SIG-M5 treated with dmso at 0.1 percent for 504 hours (cell line): Measurements from ENCODE around the gene SLC19A3.
"Not testable (repeated sequence)": the region's sequence is repeated elsewhere in the genome, so short reads cannot be mapped to it uniquely, and the experiment has no call there.

Source experiments
- DNase-seq: peaks from one replicate; lab custom pipeline; 2025; ENCODE audit not compliant: unreplicated experiment; lab: John Stamatoyannopoulos, UW

The SLC19A3 gene

GRCh38 chr2:227717687-227718567 lies at the start of gene SLC19A3:
TSS of gene SLC19A3 (minus strand) at chr2:227718028. CDS start at chr2:227702318, 15,710 bp downstream.
- no peak for DNase-seq

DNA sequence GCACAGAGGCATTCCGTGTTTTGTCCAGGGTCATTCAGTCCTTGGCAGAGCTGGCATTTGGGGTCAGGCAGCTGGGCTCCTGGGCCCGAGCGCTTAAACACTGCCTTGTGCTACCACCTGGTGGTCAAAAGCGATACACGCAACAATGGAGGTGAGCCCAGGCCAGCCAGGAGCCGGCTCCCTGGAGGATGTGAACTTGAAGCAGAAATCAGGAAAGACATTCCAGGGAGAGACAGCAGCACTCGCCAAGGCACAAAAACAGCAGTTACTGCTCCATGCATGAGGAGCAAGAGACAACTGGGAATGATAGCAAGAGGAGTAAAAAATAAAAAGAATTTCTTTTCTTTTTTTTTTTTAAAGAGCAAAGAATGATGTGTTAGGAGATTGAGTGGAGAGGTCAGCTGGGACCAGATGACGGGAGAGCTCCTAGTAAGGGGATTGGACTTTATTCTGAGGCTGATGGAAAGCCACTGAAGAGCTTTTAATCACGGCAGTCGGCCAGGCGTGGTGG lies 48.6 kb upstream of the SLC19A3 start:
- peak; percentile 54 for DNase-seq

DNA sequence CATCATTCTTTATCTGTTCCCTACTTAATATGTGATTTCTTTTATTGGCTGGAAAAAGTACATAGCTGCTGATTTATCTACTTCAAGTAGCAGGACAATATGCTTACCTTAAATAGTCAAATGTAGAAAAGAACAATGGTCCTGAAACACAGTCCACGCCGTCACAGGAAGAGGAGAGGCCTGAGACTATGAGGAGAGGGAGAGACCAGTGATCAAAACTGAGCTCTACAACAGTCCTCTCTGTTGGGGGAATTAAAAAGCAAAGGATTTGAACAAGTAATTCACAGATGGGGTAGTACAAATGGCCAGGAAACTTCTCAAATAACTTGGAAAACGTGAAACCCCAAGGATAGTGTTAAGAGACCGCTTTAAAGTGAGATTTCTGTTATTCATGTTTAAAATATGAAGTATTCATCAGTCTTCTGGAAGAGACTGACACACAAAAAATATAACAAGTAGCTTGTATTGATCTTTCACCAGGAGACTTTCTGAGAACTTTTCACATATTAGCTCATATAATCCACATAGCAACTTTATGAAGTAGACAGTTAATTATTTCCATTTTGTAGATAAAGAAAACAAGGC lies 48.1 kb upstream of the SLC19A3 start:
- DNase-seq, result no peak

DNA sequence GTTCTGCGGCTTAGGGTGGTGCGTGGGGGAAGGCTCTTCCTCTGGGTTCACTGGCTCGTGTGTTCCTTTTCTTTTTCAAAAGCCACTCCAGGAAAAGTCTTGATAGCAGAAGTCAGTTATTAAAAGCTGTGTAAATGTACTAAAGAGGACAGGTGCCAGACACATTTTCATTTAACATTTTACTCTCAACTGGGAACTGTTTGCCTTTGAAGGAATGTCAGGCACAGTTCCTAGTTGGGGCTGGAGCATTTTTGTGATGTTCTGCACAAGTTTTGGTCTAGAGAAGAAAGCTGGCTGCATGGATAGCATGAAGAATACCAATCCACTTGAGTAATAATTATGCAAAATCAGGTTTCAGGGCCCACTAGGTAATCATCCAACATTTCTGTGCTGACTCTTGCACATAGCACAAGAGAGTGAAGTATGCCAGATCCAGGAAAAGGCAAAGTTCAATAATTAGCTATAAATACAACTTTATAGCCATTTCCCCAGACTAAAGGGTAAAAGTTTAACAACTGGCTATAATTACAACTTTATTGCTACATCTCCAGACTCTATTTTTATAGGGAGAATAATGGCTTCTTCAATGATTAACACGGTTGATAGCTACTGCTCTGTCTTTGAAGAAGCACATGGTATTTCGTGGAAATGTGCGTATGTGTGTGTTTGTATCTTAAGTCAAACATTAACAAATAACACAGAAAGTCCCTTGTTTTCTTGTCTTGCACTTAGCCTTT lies 44.1 kb upstream of the SLC19A3 start:
- DNase-seq, result no peak

- DNase-seq, result no peak
These were observed 41.7 kb upstream of the SLC19A3 start for GRCh38 chr2:227759411-227760118.

GRCh38 chr2:227756261-227756660 lies 38.4 kb upstream of the SLC19A3 start:
- not testable (repeated sequence) for DNase-seq

DNA sequence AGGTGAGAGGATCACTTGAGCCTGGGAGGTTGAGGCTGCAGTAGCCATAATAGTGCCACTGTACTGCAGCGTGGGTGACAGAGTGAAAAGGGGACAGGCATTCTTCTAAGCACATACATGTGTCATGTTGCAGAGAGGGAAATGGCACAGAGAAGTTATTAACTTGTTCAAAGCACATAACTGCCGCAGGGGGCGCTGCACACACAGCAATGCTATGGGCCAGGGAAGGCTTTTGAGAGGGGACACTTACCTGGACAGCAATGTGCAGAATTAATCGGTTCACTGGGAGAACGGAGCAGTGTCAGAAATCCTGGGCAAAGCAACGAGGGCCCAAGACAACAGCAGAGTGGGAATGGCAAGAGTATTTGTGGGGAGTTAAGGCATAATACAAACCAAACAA lies 30.3 kb upstream of the SLC19A3 start:
- no peak for DNase-seq

GRCh38 chr2:227745594-227745993 lies 27.8 kb upstream of the SLC19A3 start, which contains the start of gene SCYGR8:
TSS of gene SCYGR8 (plus strand) at chr2:227745894. CDS start at chr2:227745894, 0 bp downstream.
- no peak for DNase-seq

DNA sequence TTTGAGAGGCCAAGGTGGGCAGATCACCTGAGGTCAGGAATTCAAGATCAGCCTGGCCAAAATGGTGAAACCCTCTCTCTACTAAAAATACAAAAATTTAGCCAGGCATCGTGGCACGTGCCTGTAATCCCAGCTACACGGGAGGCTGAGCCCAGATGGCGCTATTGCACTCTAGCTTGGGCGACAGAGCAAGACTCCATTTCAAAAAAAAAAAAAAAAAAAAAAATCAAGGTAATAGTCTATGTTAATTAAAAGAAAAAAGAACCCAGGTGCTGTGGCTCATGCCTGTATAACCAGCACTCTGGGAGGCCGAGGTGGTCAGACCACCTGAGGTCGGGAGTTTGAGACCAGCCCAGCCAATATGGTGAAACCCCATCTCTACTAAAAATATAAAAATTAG lies 22.9 kb upstream of the SLC19A3 start:
- DNase-seq, result not testable (repeated sequence)

GRCh38 chr2:227739351-227739750 lies 21.5 kb upstream of the SLC19A3 start:
- no peak for DNase-seq

- DNase-seq, result no peak
These were observed 10.2 kb upstream of the SLC19A3 start, which contains the start of gene SCYGR7 for GRCh38 chr2:227728035-227728434. TSS of gene SCYGR7 (plus strand) at chr2:227728335. CDS start at chr2:227728335, 0 bp downstream.

GRCh38 chr2:227724394-227725039 lies 6.7 kb upstream of the SLC19A3 start, which contains the start of gene SCYGR6:
TSS of gene SCYGR6 (minus strand) at chr2:227724757. CDS start at chr2:227724757, 0 bp downstream.
- no peak for DNase-seq

DNA sequence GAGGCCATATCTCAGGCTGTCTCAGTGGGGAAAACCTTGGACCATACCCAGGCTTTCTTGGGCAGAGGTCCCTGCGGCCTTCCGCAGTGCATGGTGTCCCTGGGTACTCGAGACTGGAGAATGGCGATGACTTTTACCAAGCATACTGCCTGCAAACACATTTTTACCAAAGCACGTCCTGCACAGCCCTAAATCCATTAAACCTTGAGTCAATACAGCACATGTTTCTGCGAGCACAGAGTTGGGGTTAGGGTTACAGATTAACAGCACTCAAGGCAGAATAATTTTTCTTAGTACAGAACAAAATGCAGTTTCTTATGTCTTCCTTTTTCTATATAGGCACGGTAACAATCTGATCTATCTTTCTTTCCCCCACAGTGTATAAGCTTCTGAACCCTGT lies 5.0 kb upstream of the SLC19A3 start:
- not testable (repeated sequence) for DNase-seq

DNA sequence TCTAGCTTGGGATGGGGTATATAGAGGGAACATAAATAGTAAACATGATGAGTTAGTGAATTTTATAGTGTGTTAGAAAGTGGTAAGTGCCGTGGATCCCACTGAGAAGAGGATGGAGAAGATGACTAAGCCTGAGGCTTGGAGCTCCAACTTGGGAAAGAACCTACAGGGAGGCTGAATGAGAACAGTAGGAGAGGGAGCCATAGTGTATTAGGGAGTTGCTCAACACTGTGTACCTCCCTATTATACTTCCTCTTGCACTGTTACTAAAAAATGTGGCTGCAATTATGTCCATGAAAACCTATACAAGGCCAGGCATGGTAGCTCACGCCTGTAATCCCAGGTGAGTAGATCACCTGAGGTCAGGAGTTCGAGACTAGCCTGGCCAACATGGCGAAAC lies 2.9 kb upstream of the SLC19A3 start:
- no peak for DNase-seq

DNA sequence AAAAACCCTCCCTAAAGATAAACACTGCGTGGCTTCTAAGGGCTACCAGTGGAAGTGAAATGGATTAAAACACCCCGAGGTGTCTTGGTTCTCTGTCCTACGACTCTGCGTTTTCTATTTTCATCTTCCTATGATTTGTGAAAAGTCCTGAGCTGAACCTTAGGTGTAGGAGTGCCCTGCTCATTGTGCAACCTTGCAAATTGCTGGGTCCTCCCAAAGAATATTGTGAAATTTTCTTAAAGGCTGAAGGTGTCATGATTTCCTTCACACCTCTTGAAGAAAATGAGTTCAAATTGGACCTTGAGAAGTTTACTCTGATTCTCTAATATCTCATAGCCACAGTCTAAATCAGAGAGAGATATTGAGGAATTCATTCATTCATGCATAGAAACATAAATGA lies 1.8 kb upstream of the SLC19A3 start:
- no peak for DNase-seq

DNA sequence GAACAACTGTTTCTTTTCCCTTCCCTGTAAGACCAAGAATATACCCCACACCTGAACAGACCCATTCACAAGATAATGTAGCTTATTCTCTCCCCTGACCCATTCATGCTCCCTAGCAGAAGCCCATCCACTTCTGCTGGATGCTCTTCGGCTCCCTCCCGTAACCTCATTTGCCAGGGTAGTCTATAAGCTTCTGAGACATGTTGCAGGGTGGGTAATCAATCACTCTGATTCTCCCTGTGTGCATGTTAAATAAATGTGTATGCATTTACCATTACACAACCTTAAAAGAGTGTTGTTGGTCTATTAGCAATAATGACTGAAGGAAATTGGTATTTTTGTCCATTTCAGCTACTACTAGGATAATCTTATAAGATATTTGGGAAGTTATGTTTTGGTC lies 1.3 kb downstream of the SLC19A3 start:
- DNase-seq, result no peak

GRCh38 chr2:227713291-227713690 lies 4.5 kb downstream of the SLC19A3 start:
- no peak for DNase-seq

DNA sequence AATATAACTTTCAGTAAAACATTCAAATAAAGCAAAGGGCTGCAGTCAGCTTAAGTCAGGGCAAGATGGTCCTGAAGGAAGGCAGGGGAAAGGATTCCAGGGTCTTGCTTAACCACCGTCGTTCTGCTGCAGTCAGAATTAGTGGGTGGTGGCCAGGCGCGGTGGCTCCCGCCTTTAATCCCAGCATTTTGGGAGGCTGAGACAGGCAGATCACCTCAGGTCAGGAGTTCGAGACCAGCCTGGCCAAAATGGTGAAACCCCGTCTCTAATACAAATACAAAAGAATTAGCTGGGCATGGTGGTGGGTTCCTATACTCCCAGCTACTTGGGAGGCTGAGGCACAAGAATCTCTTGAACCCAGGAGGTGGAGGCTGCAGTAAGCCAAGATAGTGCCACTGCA lies 6.8 kb downstream of the SLC19A3 start:
- DNase-seq, result no peak

GRCh38 chr2:227707390-227707789 lies 10.4 kb downstream of the SLC19A3 start:
- DNase-seq, result no peak

DNA sequence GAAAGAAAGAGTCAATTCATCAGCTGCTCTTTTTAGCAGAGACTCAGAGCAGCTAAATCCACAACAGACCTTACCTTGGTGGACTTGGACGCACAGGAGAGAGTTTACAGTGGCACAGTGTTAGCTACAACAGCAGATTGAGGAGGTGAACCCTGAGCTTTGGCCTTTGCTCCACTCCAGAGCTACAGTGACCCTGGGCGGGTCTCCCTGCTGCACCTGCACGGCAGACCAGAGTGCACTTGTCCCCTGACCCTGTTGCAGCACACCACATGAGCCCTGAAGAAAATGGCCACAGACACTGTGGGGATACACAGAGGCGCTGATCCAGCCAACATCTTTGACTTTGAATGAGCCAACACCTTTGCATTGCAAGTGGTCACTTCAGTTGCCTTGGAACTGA lies 11.0 kb downstream of the SLC19A3 start:
- DNase-seq, result no peak
